ENCODE results near the gene XCR1.
"Not testable (repeated sequence)": the region's sequence is repeated elsewhere in the genome, so short reads cannot be mapped to it uniquely, and the experiment has no call there.

DNA sequence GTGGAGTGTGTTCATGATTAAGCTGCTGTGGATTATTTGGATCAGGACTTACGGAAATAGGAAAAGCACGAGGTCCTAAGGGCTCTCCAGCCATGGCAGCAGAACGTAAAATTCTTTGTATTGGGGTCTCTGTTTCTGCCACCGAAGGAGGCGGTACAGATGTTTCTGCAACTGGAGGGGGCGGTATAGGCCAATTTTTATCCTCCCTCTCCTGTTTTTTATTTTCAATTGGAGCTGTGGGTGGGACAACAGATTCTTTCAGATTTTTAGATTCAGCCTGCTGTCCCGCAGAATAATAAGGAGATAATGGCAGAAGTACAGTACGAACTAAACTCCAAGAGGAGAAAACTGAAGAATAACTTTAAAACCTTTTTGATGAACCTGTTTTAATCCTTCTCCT lies 26.0 kb upstream of the XCR1 start:
- not testable (repeated sequence) for TF ChIP-seq CTCF, POLR2A (IDR thresholded peaks at IDR 0.05)
